Measurements from ENCODE around the gene RRAGC.
"Not testable (repeated sequence)": the region's sequence is repeated elsewhere in the genome, so short reads cannot be mapped to it uniquely, and the experiment has no call there.

Gene RRAGC

GRCh38 chr1:38815903-38816627 lies 43.5 kb downstream of the RRAGC start:
- no peak for DNase-seq

GRCh38 chr1:38814984-38815464 lies 44.5 kb downstream of the RRAGC start:
- no peak for DNase-seq

- DNase-seq: no peak
Measured at GRCh38 chr1:38814444-38814983, 45.1 kb downstream of the RRAGC start.

GRCh38 chr1:38812981-38813380 lies 46.6 kb downstream of the RRAGC start:
- no peak for DNase-seq

- not testable (repeated sequence) for DNase-seq
Measured at GRCh38 chr1:38811466-38811865, 48.1 kb downstream of the RRAGC start.

DNA sequence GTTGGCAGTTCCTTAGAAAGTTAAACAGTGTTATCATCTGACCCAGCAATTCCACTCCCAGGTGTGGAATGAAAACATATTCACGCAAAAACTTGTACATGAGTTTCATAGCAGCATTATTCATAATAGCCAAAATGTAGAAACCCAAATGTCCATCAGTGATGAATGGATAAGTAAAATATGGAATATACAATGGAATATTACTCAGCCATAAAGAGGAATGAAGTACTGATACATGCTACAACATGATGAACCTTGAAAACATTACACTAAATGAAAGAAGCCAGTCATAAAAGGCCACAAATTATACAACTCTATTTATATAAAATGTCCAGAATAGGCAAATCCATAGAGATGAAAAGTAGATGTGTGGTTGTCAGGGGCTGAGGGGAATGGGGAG lies 53.5 kb downstream of the RRAGC start:
- DNase-seq: no peak

DNA sequence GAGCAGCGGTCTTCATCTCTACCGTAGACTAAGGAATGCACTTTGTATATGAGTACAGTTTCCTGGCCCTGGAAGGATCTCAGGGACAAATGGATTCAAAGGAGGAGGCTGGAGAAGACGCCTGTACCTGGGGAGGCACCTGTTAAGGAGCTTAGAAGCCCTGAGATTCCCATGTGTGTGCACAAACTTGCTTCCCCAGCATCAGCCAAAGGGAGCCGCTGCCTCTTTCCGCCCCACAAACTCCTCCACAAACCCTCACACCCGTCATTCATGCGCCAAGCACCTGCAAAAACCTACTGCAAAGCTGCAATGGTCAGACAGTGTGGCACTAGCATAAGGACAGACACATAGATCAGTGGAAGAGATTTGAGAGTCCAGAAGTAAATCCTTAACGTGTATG lies 54.5 kb downstream of the RRAGC start:
- no peak for DNase-seq

DNA sequence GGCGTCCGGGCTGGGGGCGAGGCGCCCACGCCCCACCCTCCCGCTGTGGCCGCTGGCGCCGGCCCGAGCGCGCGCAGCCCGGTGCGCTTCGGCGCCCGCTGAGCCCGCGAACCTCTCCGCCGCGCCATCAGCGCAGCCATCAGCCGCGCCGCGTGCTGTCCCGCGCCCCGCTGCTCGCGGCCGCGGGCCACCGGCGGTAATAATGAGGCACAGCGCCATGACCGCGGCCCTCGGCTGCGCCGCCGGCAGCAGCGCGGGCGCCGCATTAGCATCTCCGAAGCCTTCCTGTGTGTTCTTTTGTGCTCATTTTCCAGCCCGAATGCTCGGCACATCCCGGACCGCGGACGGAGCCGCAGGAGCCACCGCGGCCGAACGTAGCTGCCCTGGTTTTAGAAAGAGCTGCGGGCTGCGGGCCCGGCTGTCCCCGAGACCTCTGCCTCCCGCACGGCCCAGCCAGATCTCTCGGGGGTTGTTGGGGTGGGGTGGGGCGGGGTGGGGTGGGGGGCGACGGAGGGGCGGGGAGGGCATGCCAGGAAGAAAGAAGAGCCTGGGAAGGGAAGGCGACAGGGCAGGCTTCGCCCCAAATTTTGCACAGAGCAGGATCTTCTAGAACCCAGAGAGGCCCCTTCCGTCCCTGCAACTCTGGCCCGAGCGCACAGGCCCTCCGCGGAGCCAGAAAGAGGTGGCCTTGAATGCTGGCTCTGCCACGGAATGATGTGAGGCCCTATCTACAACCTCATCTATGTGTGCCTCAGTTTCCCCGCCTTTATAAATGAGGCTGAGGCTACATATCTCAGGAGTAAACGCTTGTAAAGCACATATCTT lies 55.3 kb downstream of the RRAGC start:
- no peak for DNase-seq

- no peak for DNase-seq
Measured at GRCh38 chr1:38803647-38804046, 55.9 kb downstream of the RRAGC start.

- DNase-seq: no peak
Measured at GRCh38 chr1:38800720-38801671, 58.6 kb downstream of the RRAGC start.

- no peak for DNase-seq
Measured at GRCh38 chr1:38793299-38793698, 66.3 kb downstream of the RRAGC start.

GRCh38 chr1:38791892-38792291 lies 67.7 kb downstream of the RRAGC start:
- DNase-seq: no peak

DNA sequence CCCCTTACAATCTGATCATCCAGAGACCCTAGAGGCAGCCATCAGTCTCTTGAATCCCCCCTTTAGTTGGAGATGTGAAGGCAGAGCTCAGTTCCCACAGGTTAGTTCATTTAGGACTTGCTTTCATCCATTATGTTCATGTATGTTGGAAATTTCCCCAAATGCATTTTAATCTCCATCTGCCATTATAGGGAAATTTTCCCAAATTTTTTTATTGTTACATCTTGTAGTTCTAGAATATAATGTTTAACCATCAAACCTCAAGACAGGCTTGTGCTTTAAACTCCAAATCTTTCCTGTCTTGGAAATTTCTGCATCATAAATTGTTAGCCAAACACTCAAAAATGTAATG lies 68.4 kb downstream of the RRAGC start:
- DNase-seq: no peak

DNA sequence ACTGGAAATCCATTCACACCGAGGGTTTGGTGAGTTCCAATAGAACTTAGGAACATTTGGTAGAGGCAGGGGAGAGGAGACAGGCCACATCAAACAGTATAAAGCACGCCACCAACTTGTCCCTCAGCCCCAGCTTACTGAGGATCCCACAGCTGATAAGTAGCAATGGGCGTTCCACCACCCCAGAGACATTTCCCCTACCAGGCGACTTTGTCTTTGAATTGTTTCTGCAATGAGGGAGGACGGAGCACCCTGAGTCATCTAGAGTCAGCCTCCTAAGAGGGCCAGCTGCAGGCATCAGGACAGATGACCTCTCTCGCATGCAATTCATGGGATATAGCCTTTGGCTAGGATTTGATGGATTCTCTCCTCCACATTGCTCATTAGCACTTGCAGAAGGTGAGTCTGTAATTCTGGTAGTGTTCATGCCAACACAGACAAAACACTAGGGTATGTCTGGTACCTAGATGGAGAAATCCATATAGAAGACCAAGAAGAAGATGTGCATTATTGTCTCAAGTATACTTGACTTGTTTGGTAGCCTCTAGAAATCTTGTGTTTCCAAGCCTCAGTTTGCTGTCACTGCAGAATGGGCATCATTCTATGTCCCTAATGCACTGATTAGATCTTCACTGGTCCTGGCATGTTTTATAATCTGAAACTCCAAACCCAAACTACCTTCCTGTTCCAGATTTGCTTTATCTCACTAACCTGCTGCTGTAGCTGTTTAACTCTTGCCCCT lies 69.0 kb downstream of the RRAGC start:
- DNase-seq: no peak

DNA sequence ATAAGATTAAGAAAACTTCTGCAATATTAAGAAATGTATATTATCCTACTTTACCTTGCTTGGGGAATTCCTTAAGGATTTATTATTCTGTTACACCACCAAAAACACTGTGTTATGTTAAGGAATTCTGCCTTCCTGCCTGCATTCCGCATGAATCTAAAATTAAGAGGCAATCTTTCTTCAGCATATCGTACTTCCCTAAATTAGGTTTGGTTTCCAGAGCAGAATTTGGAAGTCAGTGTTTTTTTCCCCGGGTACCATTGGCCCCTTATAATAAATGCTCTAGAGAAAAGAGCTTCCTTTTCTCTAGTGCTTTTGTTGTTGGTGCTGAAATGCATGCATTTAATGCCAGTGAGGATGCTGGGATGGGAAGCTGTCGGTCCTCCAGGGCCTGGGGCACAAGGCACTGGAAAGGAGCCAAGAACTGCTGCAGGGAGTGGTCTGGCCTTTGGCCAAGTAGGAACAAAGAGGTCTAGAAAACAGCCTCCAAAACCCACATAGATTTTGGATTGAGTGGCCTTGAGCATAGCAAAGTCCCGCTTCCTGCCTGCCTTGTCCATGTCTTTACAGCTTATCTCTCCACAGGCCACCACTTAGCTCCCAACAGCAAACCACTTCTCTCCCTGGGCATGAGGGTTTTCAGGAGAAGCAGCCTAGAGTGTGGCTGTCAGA lies 69.9 kb downstream of the RRAGC start:
- no peak for DNase-seq

DNA sequence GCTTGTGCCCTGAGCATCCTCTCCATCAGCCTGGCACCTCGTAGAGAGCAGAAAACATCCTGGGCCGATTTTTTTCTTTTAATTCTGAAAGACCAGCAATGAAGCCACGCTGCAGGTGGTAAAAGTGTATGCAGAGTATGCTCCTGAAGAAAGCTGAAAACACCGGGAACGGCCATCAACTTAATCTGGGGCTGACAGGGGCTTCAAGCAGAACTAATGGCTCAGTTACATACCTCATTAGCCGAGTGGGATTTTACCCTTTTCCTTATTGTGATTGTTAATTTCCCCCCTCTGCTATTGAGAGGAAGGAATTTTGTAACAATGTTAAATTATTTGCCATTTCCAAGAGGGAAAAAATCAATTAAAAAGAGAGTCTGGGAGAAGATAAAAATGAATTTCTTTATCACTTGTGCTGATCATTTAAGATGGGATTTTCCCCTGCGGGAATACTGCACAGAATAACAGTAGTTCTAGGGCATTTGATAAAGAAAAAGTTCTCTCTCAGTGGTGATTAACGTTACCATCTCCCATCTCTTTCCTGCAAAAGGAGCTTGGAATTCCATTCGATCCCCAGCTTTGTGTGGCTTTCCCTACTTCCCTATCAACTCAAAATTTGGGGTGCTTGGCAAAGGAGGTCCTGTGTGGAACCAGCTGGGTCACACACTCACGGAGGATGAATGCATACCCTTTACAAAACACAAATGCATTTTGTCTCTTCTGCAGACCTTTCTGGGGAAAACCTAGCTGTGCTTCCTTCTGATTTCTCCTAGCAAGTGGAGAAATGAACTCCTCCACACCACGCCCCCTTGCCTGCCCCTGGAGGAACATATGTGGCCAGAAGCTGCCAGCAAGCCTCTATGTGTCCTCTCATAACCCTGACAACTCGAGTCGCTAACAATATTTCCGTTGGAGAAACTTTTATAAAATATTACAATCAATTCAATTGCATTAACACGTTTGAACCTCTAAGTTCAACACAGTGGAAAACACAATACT lies 70.9 kb downstream of the RRAGC start:
- no peak for DNase-seq
